ENCODE results near the gene ISCA1.

ISCA1 gene

GRCh38 chr9:86282979-86283535 is 719 bp upstream of the ISCA1 start:
- no peak for DNase-seq

- no peak for DNase-seq
Observed at GRCh38 chr9:86281593-86282076, 703 bp downstream of the ISCA1 start.

GRCh38 chr9:86280580-86280979 is 1.8 kb downstream of the ISCA1 start:
- DNase-seq = no peak

- no peak for DNase-seq
Observed at GRCh38 chr9:86279839-86280238, 2.5 kb downstream of the ISCA1 start.

GRCh38 chr9:86277072-86277471 is 5.3 kb downstream of the ISCA1 start:
- DNase-seq = no peak

- no peak for DNase-seq
Observed at GRCh38 chr9:86275962-86276361, 6.4 kb downstream of the ISCA1 start.

- no peak for DNase-seq
Observed at GRCh38 chr9:86274821-86275643, 7.3 kb downstream of the ISCA1 start.

GRCh38 chr9:86272221-86272620 is 10.1 kb downstream of the ISCA1 start:
- no peak for DNase-seq

GRCh38 chr9:86263876-86264275 is 18.5 kb downstream of the ISCA1 start:
- DNase-seq = no peak

GRCh38 chr9:86262492-86262891 is 19.8 kb downstream of the ISCA1 start:
- no peak for DNase-seq

- DNase-seq = no peak
Observed at GRCh38 chr9:86259557-86259956, 22.8 kb downstream of the ISCA1 start, which contains the start of gene C9orf153. C9orf153 (minus strand) TSS chr9:86259657; CDS start chr9:86229603, 30,054 bp downstream.

GRCh38 chr9:86257391-86257790 is 24.9 kb downstream of the ISCA1 start:
- DNase-seq = no peak

GRCh38 chr9:86256653-86257052 is 25.7 kb downstream of the ISCA1 start:
- DNase-seq = no peak

- DNase-seq = no peak
Observed at GRCh38 chr9:86253577-86253976, 28.8 kb downstream of the ISCA1 start.

GRCh38 chr9:86252870-86253269 is 29.5 kb downstream of the ISCA1 start:
- no peak for DNase-seq

GRCh38 chr9:86250123-86250522 is 32.2 kb downstream of the ISCA1 start:
- DNase-seq = no peak

GRCh38 chr9:86248746-86249145 is 33.6 kb downstream of the ISCA1 start:
- DNase-seq = no peak

GRCh38 chr9:86246752-86247161 is 35.6 kb downstream of the ISCA1 start:
- DNase-seq = no peak

GRCh38 chr9:86242071-86242470 is 40.3 kb downstream of the ISCA1 start:
- no peak for DNase-seq

GRCh38 chr9:86241216-86241615 is 41.1 kb downstream of the ISCA1 start:
- DNase-seq = no peak

- DNase-seq = no peak
Observed at GRCh38 chr9:86238861-86239770, 43.2 kb downstream of the ISCA1 start.

GRCh38 chr9:86230858-86231257 is 51.5 kb downstream of the ISCA1 start:
- no peak for DNase-seq

- DNase-seq = no peak
Observed at GRCh38 chr9:86222667-86223066, 59.7 kb downstream of the ISCA1 start.

Measured in stimulated activated naive CD4-positive, alpha-beta T cell (primary cell).